GM19467 (cell line): ENCODE data around the gene FRMD5.

Source experiments
- ATAC-seq: cut with Tn5 transposase; IDR thresholded peaks from one replicate; pipeline ENCODE4 v1.9.1; 2021; ENCODE audit warnings: mild to moderate bottlenecking, moderate library complexity; ENCODE audit not compliant: unreplicated experiment

FRMD5 gene

GRCh38 chr15:44096596-44096995 lies 98.5 kb downstream of the FRMD5 start:
- no peak for ATAC-seq

DNA sequence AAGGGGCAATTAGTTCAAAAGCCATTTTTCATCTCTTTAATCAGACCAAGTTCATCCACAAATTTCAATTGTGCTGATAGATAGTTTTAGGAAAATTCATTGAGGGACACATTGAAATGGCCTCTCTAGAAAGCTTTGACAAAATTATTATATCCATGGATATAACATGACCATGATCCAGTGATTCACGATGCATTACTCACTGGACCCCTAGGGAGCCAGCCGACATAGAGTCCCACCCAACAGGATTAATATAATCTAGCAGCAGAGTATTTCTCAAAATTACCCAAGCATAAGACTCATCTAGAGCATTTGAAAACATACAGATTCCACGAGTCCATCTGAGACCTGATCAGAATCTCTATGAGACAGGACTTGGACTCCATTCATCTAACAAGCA lies 100.3 kb downstream of the FRMD5 start:
- ATAC-seq, result no peak

- no peak for ATAC-seq
Observed at GRCh38 chr15:44093836-44094235, 101.2 kb downstream of the FRMD5 start.

DNA sequence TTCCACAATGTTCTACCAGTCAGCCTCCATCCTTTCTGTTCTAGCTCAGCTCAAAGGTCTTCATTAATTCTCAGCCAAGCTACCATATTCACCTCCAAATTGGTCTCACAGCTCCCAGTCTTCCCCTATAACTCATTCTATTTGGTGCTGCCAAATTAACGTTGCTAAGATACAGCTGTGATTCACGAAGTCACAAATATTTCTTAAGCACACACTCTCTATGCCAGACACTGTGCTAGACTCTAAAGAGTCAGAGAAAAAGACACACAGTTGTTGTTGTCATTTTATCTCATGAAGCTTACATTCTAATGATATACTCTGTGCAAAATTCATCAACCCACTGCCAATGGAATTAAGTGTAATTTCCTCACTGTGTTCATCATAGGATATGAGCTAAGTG lies 102.8 kb downstream of the FRMD5 start:
- no peak for ATAC-seq

DNA sequence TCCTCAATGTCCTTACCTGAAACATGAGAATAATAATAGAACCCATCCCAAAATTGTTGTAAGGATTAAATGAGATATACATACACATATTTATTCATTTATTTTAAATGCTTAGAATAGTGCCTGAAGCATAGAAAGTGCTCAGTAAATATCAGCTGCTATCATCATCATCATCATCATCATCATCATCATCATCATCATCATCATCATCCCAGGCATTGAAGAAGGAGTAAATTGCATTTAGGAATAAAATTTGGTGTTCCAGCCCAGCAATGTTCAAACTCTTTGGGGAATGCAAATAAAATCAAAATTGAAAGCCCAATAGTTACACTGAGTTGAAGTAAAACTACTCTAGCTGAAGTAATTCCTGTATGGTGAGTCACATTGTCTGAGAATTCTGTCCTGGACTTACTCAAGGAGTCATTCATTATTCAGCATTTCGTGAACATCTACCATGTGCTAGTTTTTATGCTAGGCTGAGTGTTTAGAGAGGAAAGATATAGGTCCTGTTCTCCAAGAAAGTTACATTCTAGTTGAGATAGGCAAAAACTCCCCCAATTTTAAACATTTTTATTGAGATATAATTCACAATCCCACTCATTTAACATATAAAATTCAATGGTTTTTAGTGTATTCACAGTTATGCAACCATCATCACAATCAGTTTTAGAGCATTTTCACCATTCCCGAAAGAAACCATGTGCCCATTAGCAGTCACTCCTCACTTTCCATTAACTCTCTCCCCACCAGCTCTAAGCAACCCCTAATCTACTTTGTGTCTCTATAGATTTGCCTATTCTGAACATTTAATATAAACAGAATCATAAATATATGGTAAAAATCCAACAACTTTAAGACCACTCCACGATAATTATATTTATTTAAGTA lies 107.2 kb downstream of the FRMD5 start:
- ATAC-seq, result no peak

DNA sequence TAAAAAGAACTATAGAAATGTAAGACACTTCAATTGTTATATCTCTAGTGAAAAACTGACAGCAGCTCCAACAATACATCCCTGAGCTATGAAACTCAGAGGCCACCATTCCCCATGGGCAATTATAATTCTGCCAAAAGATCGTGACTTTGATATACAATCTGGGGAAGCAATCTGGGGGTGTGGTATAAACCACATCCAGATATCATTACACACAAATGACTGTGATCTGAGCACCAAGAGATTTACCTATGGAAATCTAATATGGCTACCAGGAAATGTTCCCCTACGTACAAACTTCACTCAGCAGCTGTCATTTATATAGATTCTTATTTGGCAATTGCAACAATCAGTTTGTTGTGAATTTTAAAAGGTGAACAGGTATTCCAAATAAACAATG lies 110.3 kb downstream of the FRMD5 start:
- ATAC-seq, result no peak

- no peak for ATAC-seq
Observed at GRCh38 chr15:44084171-44084570, 110.9 kb downstream of the FRMD5 start.

DNA sequence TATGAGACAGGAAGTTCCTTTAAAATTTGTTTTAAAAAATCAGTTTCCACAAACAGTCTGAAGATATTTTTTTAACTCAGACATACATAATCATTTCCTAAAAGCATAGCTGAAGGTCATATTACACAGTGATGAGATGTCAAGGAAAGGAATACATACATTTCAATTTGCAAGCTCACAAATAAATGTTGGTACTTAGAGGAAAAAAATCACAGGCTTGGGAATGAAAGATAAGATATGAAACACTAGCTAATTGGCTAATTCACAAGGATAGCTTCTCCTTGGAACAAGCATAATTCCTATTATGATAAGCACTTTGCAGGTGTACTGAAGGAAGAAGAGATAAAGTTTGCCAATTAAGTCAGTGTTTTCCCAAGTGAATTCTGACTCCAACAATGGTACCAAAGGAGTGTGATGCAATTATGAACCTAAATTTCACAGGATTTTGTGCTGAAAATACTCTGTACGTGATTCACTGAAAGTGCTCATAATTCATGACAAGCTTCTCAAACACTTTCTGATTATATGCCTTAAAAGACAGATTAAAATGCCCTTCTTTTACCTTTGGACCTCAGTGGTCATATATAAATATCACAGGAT lies 112.4 kb downstream of the FRMD5 start:
- no peak for ATAC-seq

DNA sequence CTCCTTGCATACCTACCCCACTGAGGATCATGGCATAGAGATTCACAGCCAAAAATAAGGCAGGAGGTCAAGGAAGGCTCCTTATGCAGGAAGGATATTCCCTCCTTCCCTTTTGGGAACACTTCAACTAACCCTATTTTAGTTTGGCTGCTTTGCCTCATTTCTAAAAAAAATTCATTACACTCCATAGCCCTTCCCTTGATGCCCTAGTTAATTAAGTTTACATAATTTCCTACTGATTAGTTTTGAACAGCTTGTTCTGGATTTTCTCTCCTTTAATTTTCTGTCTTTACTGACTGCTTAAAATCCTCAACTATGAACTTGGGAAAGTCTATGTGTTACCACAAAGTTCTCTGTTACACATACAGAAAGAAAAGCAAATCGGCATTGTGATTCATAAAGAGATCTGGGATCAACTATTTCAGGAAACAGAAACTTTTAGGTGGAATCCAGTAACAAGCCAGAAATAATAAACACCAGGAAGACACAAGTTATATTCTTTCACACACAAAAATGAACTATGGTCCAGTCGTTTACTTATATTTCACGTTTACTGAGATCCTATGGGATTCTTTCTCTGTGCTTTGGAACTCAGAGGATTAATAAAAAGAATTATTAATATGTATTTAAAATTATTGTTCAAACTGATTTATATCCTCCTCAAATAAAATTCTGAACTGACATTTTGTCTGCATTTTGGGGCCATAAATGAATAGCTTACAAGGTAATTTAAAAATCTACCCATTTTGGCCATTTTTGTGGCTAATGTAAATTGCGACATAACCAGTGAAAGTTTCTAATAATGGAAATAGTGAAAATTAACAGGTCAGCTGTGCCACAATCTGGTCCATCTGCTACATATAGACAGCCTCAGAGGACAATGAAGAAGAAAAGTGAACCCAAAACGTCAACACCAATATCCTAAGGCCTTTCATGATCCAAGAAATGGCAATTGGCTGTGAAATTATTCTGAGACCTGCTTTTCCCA lies 113.8 kb downstream of the FRMD5 start:
- no peak for ATAC-seq

DNA sequence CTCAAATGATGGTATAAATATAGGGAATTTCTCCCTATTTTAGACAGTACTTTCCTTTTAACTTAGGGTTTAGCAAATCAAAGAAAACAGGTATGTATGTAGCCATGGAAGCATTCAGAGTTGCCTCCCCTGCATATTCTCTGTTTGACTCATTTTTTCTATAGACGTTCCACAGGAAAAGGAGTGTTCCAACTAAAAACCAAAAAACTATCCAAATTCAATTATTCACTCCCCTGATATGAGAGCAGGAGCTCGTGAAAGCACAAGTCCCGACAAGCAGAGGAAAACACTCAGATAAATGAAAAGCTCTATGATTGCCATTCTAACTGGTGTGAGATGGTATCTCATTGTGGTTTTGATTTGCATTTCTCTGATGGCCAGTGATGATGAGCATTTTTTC lies 119.5 kb downstream of the FRMD5 start:
- no peak for ATAC-seq

- ATAC-seq, result no peak
Observed at GRCh38 chr15:44069489-44069888, 125.6 kb downstream of the FRMD5 start.

- ATAC-seq, result no peak
Observed at GRCh38 chr15:44068347-44068746, 126.7 kb downstream of the FRMD5 start.

DNA sequence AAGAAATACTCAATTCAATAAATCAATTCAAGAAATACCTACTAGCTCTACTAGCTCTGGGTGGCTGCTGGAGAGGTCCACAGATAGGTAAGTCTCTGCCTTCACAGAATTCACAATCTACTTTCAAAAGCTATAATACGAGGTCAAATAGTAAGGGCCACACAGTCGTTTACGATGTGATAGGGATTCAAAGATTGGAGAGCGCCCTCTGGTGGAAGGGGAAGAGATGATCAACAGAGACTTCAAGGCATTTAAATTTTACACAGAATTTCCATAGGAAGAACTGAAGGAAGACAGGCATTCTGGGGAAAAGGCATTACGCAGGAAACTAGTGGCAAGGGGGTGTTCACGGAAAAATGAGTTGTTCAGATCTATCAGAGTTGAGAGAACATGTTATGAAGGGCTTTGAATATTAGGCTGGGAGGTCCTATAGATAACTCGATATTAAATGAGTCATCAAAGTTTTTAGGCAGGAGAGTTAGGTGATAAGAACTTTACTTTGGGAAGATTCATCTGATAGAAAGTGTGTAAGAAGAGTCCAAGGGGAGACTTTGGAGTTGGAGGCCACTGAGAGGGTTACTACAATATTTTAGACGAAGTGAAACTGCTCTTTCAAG lies 128.8 kb downstream of the FRMD5 start:
- ATAC-seq, result no peak

- no peak for ATAC-seq
Observed at GRCh38 chr15:44064706-44065105, 130.4 kb downstream of the FRMD5 start.

GRCh38 chr15:44058126-44058525 lies 136.9 kb downstream of the FRMD5 start:
- ATAC-seq, result no peak

DNA sequence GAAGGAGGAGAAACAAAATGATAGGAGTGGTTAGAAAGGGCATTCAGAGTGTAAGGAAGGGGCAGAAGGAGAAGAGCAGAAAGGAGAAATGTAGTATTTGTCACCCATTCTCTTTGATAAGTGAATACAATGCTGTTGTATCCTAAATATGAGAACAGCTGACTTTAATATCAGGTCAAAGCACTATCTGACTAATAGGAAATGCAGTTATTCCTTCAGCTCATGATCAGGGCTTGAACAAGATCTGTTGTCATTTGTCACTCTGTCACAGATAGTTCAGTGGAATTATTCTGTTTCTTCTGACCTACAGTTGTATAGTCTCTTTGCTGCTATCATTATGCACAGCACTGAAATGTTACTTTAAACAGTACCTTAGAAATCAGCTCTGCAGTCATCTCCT lies 149.4 kb downstream of the FRMD5 start:
- ATAC-seq, result no peak

- ATAC-seq, result no peak
Observed at GRCh38 chr15:44045217-44045616, 149.9 kb downstream of the FRMD5 start.

GRCh38 chr15:44038755-44039191 lies 156.3 kb downstream of the FRMD5 start:
- ATAC-seq, result no peak

GRCh38 chr15:44035781-44036699 lies 159.0 kb downstream of the FRMD5 start:
- ATAC-seq, result no peak
